Measurements from ENCODE around the gene CLN3. TPM values are rescaled to one million over a fixed set of nuclear protein-coding genes. Genes with fewer than 3 reads are reported as not detected.
A peak's percentile ranks its signal among the peaks of the same experiment; 100 is the strongest.

CLN3 gene
- total and polyA plus RNA-seq, 2 of the 13 experiments (the other 11 are each of a cell fraction or from before 2014, with no cell fraction given): 23.4 to 46.8 TPM

GRCh38 chr16:28491970-28492474, at the start of gene CLN3 (continued):
- no peak for TF ChIP-seq ZNF800 (CRISPR knock-in tag; IDR thresholded peaks at IDR 0.05)
- TF ChIP-seq, protein P1, sequence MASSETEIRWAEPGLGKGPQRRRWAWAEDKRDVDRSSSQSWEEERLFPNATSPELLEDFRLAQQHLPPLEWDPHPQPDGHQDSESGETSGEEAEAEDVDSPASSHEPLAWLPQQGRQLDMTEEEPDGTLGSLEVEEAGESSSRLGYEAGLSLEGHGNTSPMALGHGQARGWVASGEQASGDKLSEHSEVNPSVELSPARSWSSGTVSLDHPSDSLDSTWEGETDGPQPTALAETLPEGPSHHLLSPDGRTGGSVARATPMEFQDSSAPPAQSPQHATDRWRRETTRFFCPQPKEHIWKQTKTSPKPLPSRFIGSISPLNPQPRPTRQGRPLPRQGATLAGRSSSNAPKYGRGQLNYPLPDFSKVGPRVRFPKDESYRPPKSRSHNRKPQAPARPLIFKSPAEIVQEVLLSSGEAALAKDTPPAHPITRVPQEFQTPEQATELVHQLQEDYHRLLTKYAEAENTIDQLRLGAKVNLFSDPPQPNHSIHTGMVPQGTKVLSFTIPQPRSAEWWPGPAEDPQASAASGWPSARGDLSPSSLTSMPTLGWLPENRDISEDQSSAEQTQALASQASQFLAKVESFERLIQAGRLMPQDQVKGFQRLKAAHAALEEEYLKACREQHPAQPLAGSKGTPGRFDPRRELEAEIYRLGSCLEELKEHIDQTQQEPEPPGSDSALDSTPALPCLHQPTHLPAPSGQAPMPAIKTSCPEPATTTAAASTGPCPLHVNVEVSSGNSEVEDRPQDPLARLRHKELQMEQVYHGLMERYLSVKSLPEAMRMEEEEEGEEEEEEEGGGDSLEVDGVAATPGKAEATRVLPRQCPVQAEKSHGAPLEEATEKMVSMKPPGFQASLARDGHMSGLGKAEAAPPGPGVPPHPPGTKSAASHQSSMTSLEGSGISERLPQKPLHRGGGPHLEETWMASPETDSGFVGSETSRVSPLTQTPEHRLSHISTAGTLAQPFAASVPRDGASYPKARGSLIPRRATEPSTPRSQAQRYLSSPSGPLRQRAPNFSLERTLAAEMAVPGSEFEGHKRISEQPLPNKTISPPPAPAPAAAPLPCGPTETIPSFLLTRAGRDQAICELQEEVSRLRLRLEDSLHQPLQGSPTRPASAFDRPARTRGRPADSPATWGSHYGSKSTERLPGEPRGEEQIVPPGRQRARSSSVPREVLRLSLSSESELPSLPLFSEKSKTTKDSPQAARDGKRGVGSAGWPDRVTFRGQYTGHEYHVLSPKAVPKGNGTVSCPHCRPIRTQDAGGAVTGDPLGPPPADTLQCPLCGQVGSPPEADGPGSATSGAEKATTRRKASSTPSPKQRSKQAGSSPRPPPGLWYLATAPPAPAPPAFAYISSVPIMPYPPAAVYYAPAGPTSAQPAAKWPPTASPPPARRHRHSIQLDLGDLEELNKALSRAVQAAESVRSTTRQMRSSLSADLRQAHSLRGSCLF (CRISPR knock-in tag; IDR thresholded peaks at IDR 0.05; ENCODE audit: borderline replicate concordance): no peak
- TF ChIP-seq, protein P2, sequence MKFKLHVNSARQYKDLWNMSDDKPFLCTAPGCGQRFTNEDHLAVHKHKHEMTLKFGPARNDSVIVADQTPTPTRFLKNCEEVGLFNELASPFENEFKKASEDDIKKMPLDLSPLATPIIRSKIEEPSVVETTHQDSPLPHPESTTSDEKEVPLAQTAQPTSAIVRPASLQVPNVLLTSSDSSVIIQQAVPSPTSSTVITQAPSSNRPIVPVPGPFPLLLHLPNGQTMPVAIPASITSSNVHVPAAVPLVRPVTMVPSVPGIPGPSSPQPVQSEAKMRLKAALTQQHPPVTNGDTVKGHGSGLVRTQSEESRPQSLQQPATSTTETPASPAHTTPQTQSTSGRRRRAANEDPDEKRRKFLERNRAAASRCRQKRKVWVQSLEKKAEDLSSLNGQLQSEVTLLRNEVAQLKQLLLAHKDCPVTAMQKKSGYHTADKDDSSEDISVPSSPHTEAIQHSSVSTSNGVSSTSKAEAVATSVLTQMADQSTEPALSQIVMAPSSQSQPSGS (CRISPR knock-in tag; IDR thresholded peaks at IDR 0.05): no peak; the same call in 1 of the 2 replicates
- TF ChIP-seq ZNF761 (CRISPR knock-in tag; conservative IDR thresholded peaks at IDR 0.05): no peak; the same call in 1 of the 2 replicates
- TF ChIP-seq NFE2L2 (IDR thresholded peaks at IDR 0.05; ENCODE audit: low read length): no peak
- no peak for TF ChIP-seq ZNF674 (CRISPR knock-in tag; IDR thresholded peaks at IDR 0.05; ENCODE audit: low read depth)
- peak; percentile 100 for TF ChIP-seq RAD51 (IDR thresholded peaks at IDR 0.05; ENCODE audit: borderline replicate concordance)
- no peak for TF ChIP-seq ZSCAN29 (CRISPR knock-in tag; conservative IDR thresholded peaks at IDR 0.05)
- no peak for TF ChIP-seq ZBTB20 (CRISPR knock-in tag; IDR thresholded peaks at IDR 0.05; ENCODE audit: borderline replicate concordance, low read depth)
- TF ChIP-seq, protein P3, sequence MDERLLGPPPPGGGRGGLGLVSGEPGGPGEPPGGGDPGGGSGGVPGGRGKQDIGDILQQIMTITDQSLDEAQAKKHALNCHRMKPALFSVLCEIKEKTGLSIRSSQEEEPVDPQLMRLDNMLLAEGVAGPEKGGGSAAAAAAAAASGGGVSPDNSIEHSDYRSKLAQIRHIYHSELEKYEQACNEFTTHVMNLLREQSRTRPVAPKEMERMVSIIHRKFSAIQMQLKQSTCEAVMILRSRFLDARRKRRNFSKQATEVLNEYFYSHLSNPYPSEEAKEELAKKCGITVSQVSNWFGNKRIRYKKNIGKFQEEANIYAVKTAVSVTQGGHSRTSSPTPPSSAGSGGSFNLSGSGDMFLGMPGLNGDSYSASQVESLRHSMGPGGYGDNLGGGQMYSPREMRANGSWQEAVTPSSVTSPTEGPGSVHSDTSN (CRISPR knock-in tag; IDR thresholded peaks at IDR 0.05): no peak
- TF ChIP-seq, protein P4, sequence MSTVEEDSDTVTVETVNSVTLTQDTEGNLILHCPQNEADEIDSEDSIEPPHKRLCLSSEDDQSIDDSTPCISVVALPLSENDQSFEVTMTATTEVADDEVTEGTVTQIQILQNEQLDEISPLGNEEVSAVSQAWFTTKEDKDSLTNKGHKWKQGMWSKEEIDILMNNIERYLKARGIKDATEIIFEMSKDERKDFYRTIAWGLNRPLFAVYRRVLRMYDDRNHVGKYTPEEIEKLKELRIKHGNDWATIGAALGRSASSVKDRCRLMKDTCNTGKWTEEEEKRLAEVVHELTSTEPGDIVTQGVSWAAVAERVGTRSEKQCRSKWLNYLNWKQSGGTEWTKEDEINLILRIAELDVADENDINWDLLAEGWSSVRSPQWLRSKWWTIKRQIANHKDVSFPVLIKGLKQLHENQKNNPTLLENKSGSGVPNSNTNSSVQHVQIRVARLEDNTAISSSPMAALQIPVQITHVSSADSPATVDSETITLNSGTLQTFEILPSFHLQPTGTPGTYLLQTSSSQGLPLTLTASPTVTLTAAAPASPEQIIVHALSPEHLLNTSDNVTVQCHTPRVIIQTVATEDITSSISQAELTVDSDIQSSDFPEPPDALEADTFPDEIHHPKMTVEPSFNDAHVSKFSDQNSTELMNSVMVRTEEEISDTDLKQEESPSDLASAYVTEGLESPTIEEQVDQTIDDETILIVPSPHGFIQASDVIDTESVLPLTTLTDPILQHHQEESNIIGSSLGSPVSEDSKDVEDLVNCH (CRISPR knock-in tag; IDR thresholded peaks at IDR 0.05): no peak
- TF ChIP-seq ZFP36 (IDR thresholded peaks at IDR 0.05; ENCODE audit: borderline replicate concordance, low read depth, low read length, partially characterized antibody): no peak
- peak; percentile 62 for TF ChIP-seq RXRB (CRISPR knock-in tag; IDR thresholded peaks at IDR 0.05; ENCODE audit: borderline replicate concordance)
- peak; percentile 58; the same call in 1 of the 2 replicates for TF ChIP-seq MAZ (IDR thresholded peaks at IDR 0.05; ENCODE audit: borderline replicate concordance, low read depth, low read length)
- TF ChIP-seq MAZ (CRISPR knock-in tag; IDR thresholded peaks at IDR 0.05; ENCODE audit: low read depth): no peak
- TF ChIP-seq HOXA3 (CRISPR knock-in tag; IDR thresholded peaks at IDR 0.05): peak; percentile 92
- no peak; the same call in 1 of the 2 replicates for TF ChIP-seq HOXA5 (CRISPR knock-in tag; IDR thresholded peaks at IDR 0.05)

Measured in HepG2 (cell line).